ENCODE data around the gene DMAP1. TPM values are rescaled to one million over a fixed set of nuclear protein-coding genes. Genes with fewer than 3 reads are reported as not detected.

The DMAP1 gene
- total and polyA plus RNA-seq, 9 of the 15 experiments (the other 6 are each of a cell fraction or from before 2014, with no cell fraction given), result 1.5 to 51.2 (median 30.3) TPM

- TF ChIP-seq EWSR1 (IDR thresholded peaks at IDR 0.05; ENCODE audit: borderline replicate concordance, low read depth, partially characterized antibody) (no peak), IRF2 (CRISPR knock-in tag; IDR thresholded peaks at IDR 0.05) (no peak), ESRRB (CRISPR knock-in tag; IDR thresholded peaks at IDR 0.05; ENCODE audit: borderline replicate concordance) (no peak), ELF2 (CRISPR knock-in tag; IDR thresholded peaks at IDR 0.05) (peak; percentile 89), ZNF561 (CRISPR knock-in tag; conservative IDR thresholded peaks at IDR 0.05) (no peak), DLX4 (CRISPR knock-in tag; IDR thresholded peaks at IDR 0.05) (no peak), NR1H2 (CRISPR knock-in tag; IDR thresholded peaks at IDR 0.05) (peak; percentile 51; the same call in 1 of the 2 replicates), E2F8 (IDR thresholded peaks at IDR 0.05; ENCODE audit: low read depth, partially characterized antibody) (peak; percentile 98), GABPB2 (CRISPR knock-in tag; conservative IDR thresholded peaks at IDR 0.05) (peak; percentile 35; the same call in 1 of the 2 replicates), ELK3 (CRISPR knock-in tag; IDR thresholded peaks at IDR 0.05) (no peak), ZFP36 (IDR thresholded peaks at IDR 0.05; ENCODE audit: low read depth, low read length, partially characterized antibody) (peak; percentile 63), TARDBP (IDR thresholded peaks at IDR 0.05) (peak; percentile 85; the same call in 1 of the 2 replicates), ZBED1 (IDR thresholded peaks at IDR 0.05) (peak; percentile 90), E2F3 (CRISPR knock-in tag; IDR thresholded peaks at IDR 0.05) (no peak; the same call in 1 of the 2 replicates), NCOA6 (IDR thresholded peaks at IDR 0.05) (no peak), RBM15 (IDR thresholded peaks at IDR 0.05; ENCODE audit: insufficient read depth, low read length) (no peak), ZBTB43 (CRISPR knock-in tag; IDR thresholded peaks at IDR 0.05) (no peak), ID3 (CRISPR knock-in tag; IDR thresholded peaks at IDR 0.05) (no peak), ID3 (tag; IDR thresholded peaks at IDR 0.05) (peak; percentile 89), ATF3 (IDR thresholded peaks at IDR 0.05) (peak; percentile 15), ATF3 (CRISPR knock-in tag; conservative IDR thresholded peaks at IDR 0.05) (0 out of 2 replicates have a peak, but pooled peaks have one; percentile 67)
Measured at GRCh38 chr1:44213222-44214112, at the start of gene DMAP1 (continued).

Measured in K562 (cell line).